Transverse colon (tissue), 4 donors: ENCODE results near the gene FAM13A. TPM values are rescaled to one million over a fixed set of nuclear protein-coding genes. Genes with fewer than 3 reads are reported as not detected.

Experiments used
- DNase-seq: peaks from one replicate; pipeline ENCODE4 v3.0.0-alpha.2; 2019
- H3K27ac ChIP-seq, 4 donors: fragments of 200-600 bp; sonication (generic); 2 replicates each; pipeline ENCODE4 v1.5.1; 2016 to 2018; ENCODE audit warnings: inconsistent platforms in 4 of 4
- H3K27me3 ChIP-seq: fragments of 200-600 bp; sonication (generic); 2 replicates; pipeline ENCODE4 v1.5.1; 2017; ENCODE audit warnings: inconsistent platforms
- H3K36me3 ChIP-seq, 4 donors: fragments of 200-600 bp; sonication (generic); 2 replicates each; pipeline ENCODE4 v1.5.1; 2017 to 2019; ENCODE audit warnings: inconsistent platforms in 4 of 4
- H3K4me1 ChIP-seq, 4 donors: fragments of 200-600 bp; sonication (generic); 2 replicates each; pipeline ENCODE4 v1.5.1; 2017 to 2020; ENCODE audit warnings: inconsistent platforms in 4 of 4
- H3K4me3 ChIP-seq, 4 donors: fragments of 200-600 bp; sonication (generic); 1 replicate in 1 of 4; 2 replicates in 3 of 4; pipeline versions ENCODE4 v1.5.1 to v1.6.1; 2017 to 2019; ENCODE audit warnings: inconsistent platforms in 4 of 4
- H3K9me3 ChIP-seq, 2 donors: fragments of 200-600 bp; sonication (generic); 2 replicates each; pipeline ENCODE4 v1.5.1; 2017 to 2019; ENCODE audit warnings: inconsistent platforms in 2 of 2
- EP300 ChIP-seq: sonication (generic); formaldehyde crosslinking; IDR thresholded peaks from one replicate; pipeline ENCODE4 v1.6.1; 2017; ENCODE audit warnings: antibody characterized with exemption, low read depth
- POLR2A ChIP-seq: fragments of 450-650 bp; IDR thresholded peaks from one replicate; pipeline ENCODE4 v1.6.1; 2016; ENCODE audit warnings: antibody characterized with exemption, mild to moderate bottlenecking, moderate library complexity
- POLR2AphosphoS5 ChIP-seq, 3 donors: sonication (generic); formaldehyde crosslinking; IDR thresholded peaks; one replicate each; pipeline ENCODE4 v1.6.1; 2016; ENCODE audit warnings: antibody characterized with exemption in 3 of 3
- WGBS, 2 donors: methylation state at CpG; one replicate each; pipeline ENCODE4 v1.1.5; 2018; ENCODE audit warnings: low coverage in 1 of 2; 5-methylcytosine and 5-hydroxymethylcytosine counted together
- in situ Hi-C, 4 donors: fragments of 200-750 bp; cut with MboI; loops; one replicate each; pipeline versions ENCODE4 v1.15.0 to v1.15.1; 2017; ENCODE audit warnings: low sequenced_read_pairs in 3 of 4, low pct_ligation_motif_present in 1 of 4, low pct_unique_long_range_greater_than_20kb in 1 of 4
- intact Hi-C: fragments of 100-400 bp; cut with DNase I; formaldehyde crosslinking; loops from one replicate; pipeline ENCODE4 v1.15.1; 2023; ENCODE audit warnings: low total_unique reads
- total RNA-seq, 4 donors: library from RNA; depleted of rRNA; stranded (reverse); fragments of >200 nt; gene quantifications; one replicate each; pipeline ENCODE4 v1.1.0, GENCODE V29; 2016
- TF ChIP-seq, protein P1 (sequence below), 5 experiments: fragments of 200-600 bp in 3 of 5; fragments of 450-650 bp in 2 of 5; sonication (generic) in 3 of 5; IDR thresholded peaks; 1 replicate in 2 of 5; 2 replicates in 3 of 5; pipeline ENCODE4 v1.5.1; 2016 to 2017; ENCODE audit warnings: antibody characterized with exemption in 5 of 5, inconsistent platforms in 3 of 5, mild to moderate bottlenecking in 2 of 5, moderate library complexity in 1 of 5

FAM13A gene
- total RNA-seq, 4 donors from 2014 or later, result 57.6 to 88.6 (median 67.6) TPM

DNA sequence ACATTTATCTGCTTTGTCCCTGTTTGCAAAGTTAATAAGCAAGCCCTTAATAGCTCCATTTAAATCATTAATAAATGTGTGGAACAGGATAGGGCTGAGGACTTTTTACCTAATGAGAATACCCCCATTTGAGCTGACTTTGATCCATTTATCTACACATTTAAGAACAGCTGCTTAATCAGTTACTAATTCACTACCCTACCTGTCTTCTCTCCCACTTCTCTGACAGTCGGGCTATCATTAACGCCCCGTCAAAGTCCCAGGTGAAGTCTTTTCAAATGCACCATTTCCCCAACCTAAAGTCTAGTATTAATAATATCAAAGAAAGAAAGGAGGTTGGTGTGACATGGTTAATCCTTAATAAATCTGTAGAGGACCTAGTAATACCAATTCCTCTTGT, 302.2 kb downstream of the FAM13A start:
- in situ Hi-C loops, result no loop called here
- H3K36me3 ChIP-seq, result peaks cover 0 to 36% (median 13%) of the 10 kb centered on the region in 4 donors
- no peak overlapping the region for H3K27ac ChIP-seq
- intact Hi-C loops, result no loop called here
- no peak for DNase-seq
- no peaks in the 10 kb centered on the region for H3K27me3 ChIP-seq
- WGBS, 2 donors, result 93% methylated on average over 3 of the region's 3 CpGs; no CpG with 5 or more reads in 1 of the 2 donors
- no peaks in the 10 kb centered on the region for H3K4me1 ChIP-seq
- H3K9me3 ChIP-seq, result no peaks in the 10 kb centered on the region
- TF ChIP-seq, protein P1, sequence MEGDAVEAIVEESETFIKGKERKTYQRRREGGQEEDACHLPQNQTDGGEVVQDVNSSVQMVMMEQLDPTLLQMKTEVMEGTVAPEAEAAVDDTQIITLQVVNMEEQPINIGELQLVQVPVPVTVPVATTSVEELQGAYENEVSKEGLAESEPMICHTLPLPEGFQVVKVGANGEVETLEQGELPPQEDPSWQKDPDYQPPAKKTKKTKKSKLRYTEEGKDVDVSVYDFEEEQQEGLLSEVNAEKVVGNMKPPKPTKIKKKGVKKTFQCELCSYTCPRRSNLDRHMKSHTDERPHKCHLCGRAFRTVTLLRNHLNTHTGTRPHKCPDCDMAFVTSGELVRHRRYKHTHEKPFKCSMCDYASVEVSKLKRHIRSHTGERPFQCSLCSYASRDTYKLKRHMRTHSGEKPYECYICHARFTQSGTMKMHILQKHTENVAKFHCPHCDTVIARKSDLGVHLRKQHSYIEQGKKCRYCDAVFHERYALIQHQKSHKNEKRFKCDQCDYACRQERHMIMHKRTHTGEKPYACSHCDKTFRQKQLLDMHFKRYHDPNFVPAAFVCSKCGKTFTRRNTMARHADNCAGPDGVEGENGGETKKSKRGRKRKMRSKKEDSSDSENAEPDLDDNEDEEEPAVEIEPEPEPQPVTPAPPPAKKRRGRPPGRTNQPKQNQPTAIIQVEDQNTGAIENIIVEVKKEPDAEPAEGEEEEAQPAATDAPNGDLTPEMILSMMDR (IDR thresholded peaks at IDR 0.05), result no peak
- no peak for TF ChIP-seq POLR2AphosphoS5 (IDR thresholded peaks at IDR 0.05)
- TF ChIP-seq EP300, result no peak
- TF ChIP-seq POLR2A, result no peak
- no peak overlapping the region for H3K4me3 ChIP-seq

DNA sequence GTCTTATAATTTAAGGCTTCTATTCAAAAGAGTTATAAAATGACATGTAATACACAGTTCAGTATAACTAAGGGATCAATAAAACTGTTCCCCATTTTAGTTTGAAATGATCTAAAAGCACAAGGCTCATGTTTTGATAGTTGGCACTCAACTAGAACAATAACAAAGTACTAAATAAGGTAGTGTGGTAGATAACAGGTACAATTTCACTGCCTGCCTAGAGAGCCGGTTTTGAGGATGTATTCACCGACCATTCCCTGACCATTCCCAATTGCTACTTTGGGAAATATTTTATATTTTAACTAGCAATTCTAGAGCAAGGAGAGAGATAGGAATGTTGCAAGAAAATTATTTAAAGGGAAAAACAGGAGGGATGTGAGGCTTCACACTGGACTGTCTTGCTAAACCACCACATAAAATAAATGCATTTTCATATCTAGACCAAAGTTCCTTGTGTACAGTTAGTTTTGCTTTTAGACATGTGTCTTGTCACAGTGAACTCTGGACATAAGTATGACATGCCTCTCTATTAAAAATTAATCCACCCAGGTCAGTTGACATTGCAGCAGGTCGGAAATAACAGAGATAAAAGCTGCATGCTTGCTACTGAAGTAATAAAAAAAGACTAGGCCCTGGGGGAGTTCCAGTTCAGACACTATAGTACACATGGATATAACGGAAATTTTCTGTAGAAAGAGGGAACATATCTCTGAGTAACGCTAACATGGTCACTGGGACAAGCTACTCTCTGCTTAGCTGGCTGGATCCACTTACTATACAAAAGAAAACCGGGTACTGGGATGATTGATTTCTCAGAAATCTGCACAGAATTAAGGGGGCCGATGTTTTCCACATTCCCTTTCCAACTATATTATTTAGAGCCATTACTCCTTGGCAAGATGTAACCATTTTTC, 303.1 kb downstream of the FAM13A start:
- no peaks in the 10 kb centered on the region for H3K9me3 ChIP-seq
- no peak overlapping the region for H3K4me3 ChIP-seq
- no peak for DNase-seq
- in situ Hi-C loops, result no loop called here
- 55 to 77% methylated on average over 7 of the region's 7 CpGs for WGBS, 2 donors
- peaks cover 0 to 44% (median 17%) of the 10 kb centered on the region in 4 donors for H3K36me3 ChIP-seq
- TF ChIP-seq POLR2AphosphoS5 (IDR thresholded peaks at IDR 0.05) (no peak), EP300 (no peak), POLR2A (no peak)
- TF ChIP-seq, protein P1 (IDR thresholded peaks at IDR 0.05), result no peak
- no peak overlapping the region for H3K27ac ChIP-seq
- no peaks in the 10 kb centered on the region for H3K4me1 ChIP-seq
- intact Hi-C loops, result no loop called here
- H3K27me3 ChIP-seq, result no peaks in the 10 kb centered on the region

DNA sequence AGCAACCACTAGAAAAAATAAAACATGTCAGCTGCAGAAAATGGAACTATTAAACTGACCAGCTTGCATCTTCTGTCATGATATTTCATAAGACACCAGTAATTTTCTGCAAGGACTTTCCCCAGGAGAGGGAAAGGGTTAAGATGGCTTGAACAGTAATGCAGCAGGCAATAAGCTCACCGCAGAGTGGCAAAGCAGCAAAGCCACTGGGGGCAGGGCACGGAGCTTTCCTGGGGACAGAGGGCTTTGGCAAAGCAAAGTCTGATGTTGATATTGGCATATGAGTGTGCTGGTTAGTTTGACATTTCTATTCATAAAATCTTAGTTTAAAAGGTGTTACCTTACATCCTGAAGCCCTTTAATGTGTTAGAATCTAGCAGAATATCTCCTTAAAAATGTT, 304.2 kb downstream of the FAM13A start:
- in situ Hi-C loops (no loop called here), intact Hi-C loops (no loop called here)
- no peak for DNase-seq
- Histone ChIP-seq H3K4me1 (no peaks in the 10 kb centered on the region), H3K36me3 (peaks cover 0 to 55% (median 18%) of the 10 kb centered on the region in 4 donors), H3K4me3 (no peak overlapping the region), H3K27me3 (no peaks in the 10 kb centered on the region), H3K27ac (no peak overlapping the region), H3K9me3 (no peaks in the 10 kb centered on the region)
- WGBS, 2 donors, result 73 to 77% methylated on average over 2 of the region's 2 CpGs
- TF ChIP-seq POLR2A, result no peak
- no peak for TF ChIP-seq POLR2AphosphoS5 (IDR thresholded peaks at IDR 0.05)
- TF ChIP-seq, protein P1 (IDR thresholded peaks at IDR 0.05), result no peak
- no peak for TF ChIP-seq EP300

DNA sequence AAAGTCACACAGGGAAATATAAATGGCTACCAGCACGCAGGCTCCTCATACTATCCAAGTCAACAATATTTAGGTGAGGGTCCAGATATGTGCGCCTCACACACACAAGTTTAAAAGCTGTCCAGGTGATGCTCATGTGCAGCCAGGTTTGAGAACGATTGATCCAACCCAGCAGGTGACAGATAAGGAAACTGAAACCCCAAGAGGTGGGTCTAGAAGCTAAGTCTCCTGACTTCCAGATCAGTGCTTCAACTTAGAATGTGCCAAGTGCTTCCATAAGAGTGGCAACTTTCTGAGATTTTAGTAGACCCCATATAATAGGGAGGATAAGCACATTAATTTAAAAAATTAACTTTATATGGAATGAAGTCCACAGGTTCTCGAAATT, 304.9 kb downstream of the FAM13A start:
- Histone ChIP-seq H3K4me3 (no peak overlapping the region), H3K27ac (no peak overlapping the region), H3K27me3 (no peaks in the 10 kb centered on the region), H3K9me3 (no peaks in the 10 kb centered on the region), H3K36me3 (peaks cover 0 to 61% (median 21%) of the 10 kb centered on the region in 4 donors), H3K4me1 (no peaks in the 10 kb centered on the region)
- TF ChIP-seq EP300 (no peak), POLR2A (no peak), POLR2AphosphoS5 (IDR thresholded peaks at IDR 0.05) (no peak)
- TF ChIP-seq, protein P1 (IDR thresholded peaks at IDR 0.05), result no peak
- WGBS, 2 donors, result 78 to 100% methylated on average over 1 to 4 of the region's 4 CpGs
- in situ Hi-C loops (no loop called here), intact Hi-C loops (no loop called here)
- no peak for DNase-seq
